ENCODE results near the gene THADA. TPM values are rescaled to one million over a fixed set of nuclear protein-coding genes. Genes with fewer than 3 reads are reported as not detected.

The THADA gene
- total and polyA plus RNA-seq, 8 donors, result 9.4 to 25.1 (median 18.2) TPM

DNA sequence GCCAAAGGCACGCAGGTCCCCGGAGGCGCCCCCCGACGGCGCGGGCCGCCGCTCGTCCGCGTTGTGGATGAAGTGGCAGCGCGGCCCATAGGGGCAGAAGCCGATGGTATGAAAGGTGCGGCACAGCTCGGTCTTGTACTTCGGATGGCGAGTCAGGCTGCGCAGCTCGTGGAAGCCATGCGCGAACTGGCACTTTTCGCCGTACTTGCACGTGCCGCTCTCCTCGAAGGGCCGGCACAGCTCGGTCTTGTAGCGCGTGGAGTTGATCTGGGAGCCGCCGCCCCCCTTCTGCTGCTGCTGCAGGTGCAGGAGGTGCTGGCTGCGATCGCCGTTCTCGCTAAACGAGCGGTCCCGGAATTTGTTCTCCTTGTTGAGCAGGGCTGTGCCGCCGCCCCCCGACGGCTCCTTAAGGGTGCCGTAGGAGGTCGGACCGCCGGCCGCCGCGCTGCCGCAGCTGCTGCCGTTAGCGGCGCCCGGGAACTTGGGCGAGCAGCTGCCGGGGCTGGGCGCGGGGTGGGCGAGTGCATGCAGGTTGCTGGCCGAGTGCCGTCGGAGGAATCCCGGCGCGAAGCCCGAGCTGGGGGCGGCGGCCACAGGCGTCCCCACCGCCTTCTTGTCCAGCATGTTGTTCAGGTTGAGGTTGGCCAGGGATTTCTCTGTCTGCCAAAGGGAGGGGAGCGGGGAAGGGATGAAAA lies 370.6 kb downstream of the THADA start:
- intact Hi-C loops (cut with DNase I), result loop anchor here in 1 of 3 donors (5.0 to 10.0 kb wide), 2 partner anchors 90 to 248 kb away; no protein-coding TSS in a partner anchor

DNA sequence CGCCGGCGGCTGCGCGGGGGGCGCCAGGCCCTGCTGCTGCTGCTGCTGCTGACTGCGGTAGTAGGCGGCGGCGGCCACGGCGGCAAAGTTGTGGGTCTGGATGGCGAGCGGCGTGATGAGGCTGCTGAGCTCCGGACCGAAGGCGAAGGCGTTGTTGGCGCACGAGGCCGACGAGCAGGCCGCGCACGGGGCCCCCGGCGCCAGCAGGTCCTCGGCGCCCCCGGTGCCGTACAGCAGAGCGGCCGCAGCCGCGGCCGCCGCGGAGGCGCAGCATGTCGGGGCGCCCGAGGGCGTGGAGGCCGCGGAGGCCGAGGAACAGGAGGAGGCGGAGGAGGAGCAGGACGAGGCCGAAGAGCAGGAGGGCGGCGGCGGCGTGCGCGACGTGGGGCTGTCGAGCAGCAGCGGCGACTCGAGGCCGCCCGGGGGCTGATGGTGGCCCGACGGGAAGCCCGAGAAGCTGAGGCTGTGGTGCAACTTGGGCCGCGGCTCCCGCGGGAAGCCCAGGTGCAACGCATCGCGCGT lies 371.2 kb downstream of the THADA start:
- Histone ChIP-seq H3K36me3 (peaks cover 0 to 30% (median 16%) of the 10 kb centered on the region in 3 donors), H3K4me3 (peak overlapping the region; percentile 87 to 98 (median 92)), H3K9me3 (no peaks in the 10 kb centered on the region), H3K27ac (peak overlapping the region; percentile 86 to 98 (median 96)), H3K27me3 (no peaks in the 10 kb centered on the region), H3K4me1 (peaks cover 21 to 34% (median 29%) of the 10 kb centered on the region in 3 donors)
- no peak for TF ChIP-seq CTCF (IDR thresholded peaks at IDR 0.05)
- intact Hi-C loops (cut with DNase I), result loop anchor here in 1 of 3 donors (5.0 to 10.0 kb wide), 2 partner anchors 90 to 247 kb away; no protein-coding TSS in a partner anchor
- DNase-seq (peak in 3 of 6 donors; percentile 54 to 84 (median 62)), FAIRE-seq (no peak), ATAC-seq (no peak)
- WGBS, 2 donors, result 0 to 1% methylated on average over 43 to 74 of the region's 74 CpGs

More for the DNA sequence above, 370.6 kb downstream of the THADA start:
- H3K27me3 ChIP-seq, result no peaks in the 10 kb centered on the region
- no peaks in the 10 kb centered on the region for H3K9me3 ChIP-seq
- peaks cover 21 to 34% (median 26%) of the 10 kb centered on the region in 3 donors for H3K4me1 ChIP-seq
- H3K27ac ChIP-seq, result peak overlapping the region; percentile 86 to 98 (median 96)
- ATAC-seq, result peak in 1 of 4 donors; percentile 0
- H3K36me3 ChIP-seq, result peaks cover 0 to 33% (median 16%) of the 10 kb centered on the region in 3 donors
- DNase-seq, result peak; percentile 54 to 89 (median 71)
- no peak for FAIRE-seq
- no peak for TF ChIP-seq CTCF (IDR thresholded peaks at IDR 0.05)
- peak overlapping the region; percentile 87 to 98 (median 92) for H3K4me3 ChIP-seq
- WGBS, 2 donors, result 1% methylated on average over 62 to 74 of the region's 74 CpGs

- no peaks in the 10 kb centered on the region for H3K27me3 ChIP-seq
- H3K9me3 ChIP-seq, result no peaks in the 10 kb centered on the region
- DNase-seq (peak; percentile 61 to 87 (median 74)), FAIRE-seq (no peak), ATAC-seq (no peak)
- intact Hi-C loops (cut with DNase I), result loop anchor here in 1 of 3 donors (10.0 kb wide), 1 partner anchor 89 kb away; no protein-coding TSS in a partner anchor
- WGBS, 2 donors, result 0 to 1% methylated on average over 41 of the region's 41 CpGs
- peak in 1 of 4 donors; percentile 12 for TF ChIP-seq CTCF (IDR thresholded peaks at IDR 0.05)
- H3K4me1 ChIP-seq, result peaks cover 21 to 33% (median 26%) of the 10 kb centered on the region in 3 donors
- H3K36me3 ChIP-seq, result peaks cover 0 to 30% (median 16%) of the 10 kb centered on the region in 3 donors
- H3K27ac ChIP-seq, result peak overlapping the region; percentile 86 to 98 (median 96)
- H3K4me3 ChIP-seq, result peak overlapping the region; percentile 87 to 98 (median 92)
Observed at GRCh38 chr2:43224131-43224570, 371.7 kb downstream of the THADA start.

- Histone ChIP-seq H3K27me3 (no peaks in the 10 kb centered on the region), H3K27ac (peak overlapping the region; percentile 87 to 98 (median 96)), H3K4me1 (peaks cover 19 to 33% (median 23%) of the 10 kb centered on the region in 3 donors), H3K4me3 (peak overlapping the region; percentile 87 to 98 (median 92)), H3K36me3 (peaks cover 0 to 30% (median 16%) of the 10 kb centered on the region in 3 donors), H3K9me3 (no peaks in the 10 kb centered on the region)
- no peak for ATAC-seq
- WGBS, 2 donors, result 2 to 3% methylated on average over 4 of the region's 4 CpGs
- intact Hi-C loops (cut with DNase I), result loop anchor here in 1 of 3 donors (10.0 kb wide), 1 partner anchor 89 kb away; no protein-coding TSS in a partner anchor
- TF ChIP-seq CTCF (IDR thresholded peaks at IDR 0.05), result no peak
- no peak for DNase-seq
- no peak for FAIRE-seq
Observed at GRCh38 chr2:43223521-43224001, 372.3 kb downstream of the THADA start.

All from pancreas (tissue), 10 donors.